ENCODE data around the gene SPTLC3.

The SPTLC3 gene

DNA sequence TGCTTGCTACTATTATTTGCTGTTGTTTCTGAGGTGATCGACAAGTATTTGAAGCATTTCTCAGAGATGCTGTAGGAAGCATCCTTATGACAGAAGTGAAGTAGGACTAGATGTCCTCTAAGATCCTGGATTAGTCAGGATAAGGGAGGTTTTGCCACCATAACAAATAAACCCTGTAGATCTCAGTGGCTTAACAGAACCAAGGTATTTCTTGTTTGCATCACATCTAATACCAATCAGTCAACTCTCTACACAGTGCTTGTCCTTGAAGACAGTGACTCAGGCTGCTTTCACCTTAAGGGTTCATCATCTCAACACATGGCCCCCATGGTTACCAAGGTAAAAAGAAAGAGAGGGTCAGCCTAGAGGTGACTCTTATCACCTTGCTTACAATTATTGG is 119.4 kb downstream of the SPTLC3 start:
- Histone ChIP-seq H3K9ac (ENCODE audit: low read depth, low read length) (no peak overlapping the region), H3K27me3 (ENCODE audit: control insufficient read depth, insufficient read depth, low read length) (no peaks in the 10 kb centered on the region), H3K36me3 (ENCODE audit: control insufficient read depth, insufficient read depth, low read length) (no peaks in the 10 kb centered on the region), H3K4me1 (ENCODE audit: control insufficient read depth, insufficient read depth, low read length) (no peaks in the 10 kb centered on the region), H3K4me3 (ENCODE audit: low read depth, low read length) (no peak overlapping the region), H3K9me3 (ENCODE audit: control insufficient read depth, insufficient read depth, low read length) (no peaks in the 10 kb centered on the region)

DNA sequence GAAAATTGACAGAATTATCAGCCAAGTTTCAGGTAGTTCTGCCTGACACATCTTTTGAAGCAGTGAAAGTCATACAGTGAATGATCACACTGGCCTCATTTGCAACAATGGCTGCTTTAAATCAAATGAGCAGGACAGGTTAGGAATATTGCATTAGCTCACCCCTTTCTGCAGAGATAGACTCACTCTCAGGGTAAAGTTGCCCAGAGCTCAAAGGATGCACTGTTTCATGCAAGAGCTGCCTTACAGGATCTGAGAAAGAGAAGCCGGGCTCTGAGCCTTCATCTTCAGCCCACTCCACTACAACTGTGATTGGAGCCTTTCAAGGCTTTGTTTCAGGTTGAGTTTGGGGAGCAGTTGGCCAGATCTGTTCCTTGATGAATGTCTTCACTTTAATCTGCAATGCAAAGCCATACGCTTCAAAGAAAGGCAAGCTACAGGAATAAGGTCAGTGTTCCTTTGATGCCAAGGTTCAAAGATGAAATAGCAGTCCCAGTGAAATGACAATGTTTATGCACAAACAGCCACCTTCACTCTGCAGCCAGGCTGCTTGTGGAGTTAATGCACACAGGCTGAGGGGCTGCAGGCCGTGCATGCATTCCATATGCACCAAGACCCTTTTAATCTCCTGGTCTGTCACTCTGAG is 121.4 kb downstream of the SPTLC3 start:
- no peaks in the 10 kb centered on the region for H3K36me3 ChIP-seq (ENCODE audit: control insufficient read depth, insufficient read depth, low read length)
- H3K4me1 ChIP-seq (ENCODE audit: control insufficient read depth, insufficient read depth, low read length) = no peaks in the 10 kb centered on the region
- H3K9me3 ChIP-seq (ENCODE audit: control insufficient read depth, insufficient read depth, low read length) = no peaks in the 10 kb centered on the region
- H3K4me3 ChIP-seq (ENCODE audit: low read depth, low read length) = no peak overlapping the region
- no peak overlapping the region for H3K9ac ChIP-seq (ENCODE audit: low read depth, low read length)
- H3K27me3 ChIP-seq (ENCODE audit: control insufficient read depth, insufficient read depth, low read length) = no peaks in the 10 kb centered on the region

DNA sequence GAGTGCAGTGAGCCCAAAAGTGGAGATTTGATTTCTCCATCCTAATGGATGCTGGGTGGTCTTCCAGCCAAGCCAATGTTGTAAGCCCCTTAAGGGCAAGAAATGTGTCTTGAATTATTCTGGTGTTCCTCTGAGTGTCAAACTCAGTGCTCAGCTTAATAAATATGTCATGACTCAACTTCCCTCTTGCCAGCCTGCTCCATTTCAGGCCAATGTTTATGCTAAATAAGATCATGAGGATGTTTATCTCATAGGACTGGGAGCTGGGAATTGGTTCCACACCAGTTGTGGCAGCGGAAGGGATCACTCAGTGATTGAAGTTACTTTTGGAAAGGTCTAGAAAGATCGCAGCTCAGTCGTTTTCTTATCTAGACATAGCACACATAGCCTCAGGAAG is 121.9 kb downstream of the SPTLC3 start:
- H3K4me1 ChIP-seq (ENCODE audit: control insufficient read depth, insufficient read depth, low read length) = no peaks in the 10 kb centered on the region
- no peak overlapping the region for H3K9ac ChIP-seq (ENCODE audit: low read depth, low read length)
- H3K4me3 ChIP-seq (ENCODE audit: low read depth, low read length) = no peak overlapping the region
- no peaks in the 10 kb centered on the region for H3K9me3 ChIP-seq (ENCODE audit: control insufficient read depth, insufficient read depth, low read length)
- H3K36me3 ChIP-seq (ENCODE audit: control insufficient read depth, insufficient read depth, low read length) = no peaks in the 10 kb centered on the region
- H3K27me3 ChIP-seq (ENCODE audit: control insufficient read depth, insufficient read depth, low read length) = no peaks in the 10 kb centered on the region

DNA sequence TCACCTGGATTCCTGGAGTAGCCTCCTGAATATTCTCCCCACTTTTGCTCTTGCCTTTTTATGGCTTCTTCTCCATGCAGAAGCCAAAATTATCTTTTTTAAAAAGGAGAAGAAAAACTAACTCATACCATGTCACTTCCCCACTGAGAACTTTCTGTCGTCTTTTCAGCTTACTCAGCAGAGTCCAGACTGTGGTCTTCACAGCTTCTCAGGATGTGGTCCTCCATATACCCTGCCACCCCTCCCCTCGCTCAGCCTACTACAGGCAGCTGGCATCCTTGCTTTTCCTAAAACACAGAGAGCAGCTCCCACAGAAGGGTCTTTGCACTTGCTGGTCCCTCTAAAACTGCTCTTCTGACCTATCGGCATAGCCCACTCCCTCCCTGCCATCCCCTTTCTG is 122.9 kb downstream of the SPTLC3 start:
- Histone ChIP-seq H3K4me1 (ENCODE audit: control insufficient read depth, insufficient read depth, low read length) (no peaks in the 10 kb centered on the region), H3K27me3 (ENCODE audit: control insufficient read depth, insufficient read depth, low read length) (no peaks in the 10 kb centered on the region), H3K9ac (ENCODE audit: low read depth, low read length) (no peak overlapping the region), H3K36me3 (ENCODE audit: control insufficient read depth, insufficient read depth, low read length) (no peaks in the 10 kb centered on the region), H3K4me3 (ENCODE audit: low read depth, low read length) (no peak overlapping the region), H3K9me3 (ENCODE audit: control insufficient read depth, insufficient read depth, low read length) (no peaks in the 10 kb centered on the region)

DNA sequence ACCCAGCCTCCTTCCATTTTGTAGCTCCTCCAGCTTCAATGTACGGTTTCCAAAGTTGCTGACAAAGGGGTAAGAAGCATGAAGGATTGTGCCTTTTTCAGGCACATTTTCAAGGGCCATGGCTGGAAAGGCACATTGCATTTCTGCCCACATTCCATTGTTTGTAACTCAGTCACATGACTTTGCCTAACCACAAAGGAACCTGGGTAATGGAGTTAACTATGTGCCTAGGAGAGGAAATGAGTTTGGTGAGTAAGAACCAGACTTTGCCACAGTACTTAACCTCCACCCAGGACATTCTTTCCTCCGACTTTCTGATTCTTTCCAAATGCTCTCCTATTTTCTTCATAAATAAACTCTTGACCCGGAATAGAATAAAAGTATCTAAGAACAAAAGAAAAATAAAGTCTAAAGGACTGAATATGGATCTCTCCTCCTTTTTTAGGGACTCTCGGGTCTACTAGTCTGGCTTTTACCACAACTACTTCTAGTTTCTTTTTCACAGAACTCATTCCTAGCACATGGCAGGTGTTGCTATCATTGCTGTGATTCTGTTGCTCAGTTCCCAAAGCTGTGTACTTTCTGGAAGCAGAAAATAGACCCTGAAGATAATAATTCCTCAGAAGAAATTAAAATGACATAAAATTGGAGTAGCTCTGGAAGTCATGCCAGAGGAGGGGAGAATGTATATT is 130.8 kb downstream of the SPTLC3 start:
- no peaks in the 10 kb centered on the region for H3K9me3 ChIP-seq (ENCODE audit: control insufficient read depth, insufficient read depth, low read length)
- H3K36me3 ChIP-seq (ENCODE audit: control insufficient read depth, insufficient read depth, low read length) = no peaks in the 10 kb centered on the region
- no peak overlapping the region for H3K4me3 ChIP-seq (ENCODE audit: low read depth, low read length)
- H3K27me3 ChIP-seq (ENCODE audit: control insufficient read depth, insufficient read depth, low read length) = no peaks in the 10 kb centered on the region
- H3K4me1 ChIP-seq (ENCODE audit: control insufficient read depth, insufficient read depth, low read length) = no peaks in the 10 kb centered on the region
- no peak overlapping the region for H3K9ac ChIP-seq (ENCODE audit: low read depth, low read length)

DNA sequence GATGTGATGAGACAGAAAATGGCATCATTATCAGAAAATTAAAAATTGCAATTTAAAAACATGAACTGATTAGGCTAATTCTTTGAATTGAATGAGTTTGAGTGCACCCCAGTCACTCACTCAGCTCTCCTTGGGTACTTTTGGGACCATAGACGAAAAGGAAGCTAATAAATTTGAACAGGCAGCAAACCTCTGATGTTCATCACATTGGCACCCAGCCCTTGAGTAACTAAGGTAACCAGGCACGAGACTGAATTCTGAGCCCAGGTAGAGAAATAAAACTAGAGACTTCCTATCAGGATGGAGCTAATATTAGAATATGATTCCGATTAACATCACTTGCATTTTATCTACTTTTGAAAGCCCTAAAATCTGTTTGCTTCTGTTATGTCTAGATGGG is 131.4 kb downstream of the SPTLC3 start:
- H3K4me3 ChIP-seq (ENCODE audit: low read depth, low read length) = no peak overlapping the region
- no peaks in the 10 kb centered on the region for H3K36me3 ChIP-seq (ENCODE audit: control insufficient read depth, insufficient read depth, low read length)
- no peak overlapping the region for H3K9ac ChIP-seq (ENCODE audit: low read depth, low read length)
- no peaks in the 10 kb centered on the region for H3K9me3 ChIP-seq (ENCODE audit: control insufficient read depth, insufficient read depth, low read length)
- H3K4me1 ChIP-seq (ENCODE audit: control insufficient read depth, insufficient read depth, low read length) = no peaks in the 10 kb centered on the region
- no peaks in the 10 kb centered on the region for H3K27me3 ChIP-seq (ENCODE audit: control insufficient read depth, insufficient read depth, low read length)

DNA sequence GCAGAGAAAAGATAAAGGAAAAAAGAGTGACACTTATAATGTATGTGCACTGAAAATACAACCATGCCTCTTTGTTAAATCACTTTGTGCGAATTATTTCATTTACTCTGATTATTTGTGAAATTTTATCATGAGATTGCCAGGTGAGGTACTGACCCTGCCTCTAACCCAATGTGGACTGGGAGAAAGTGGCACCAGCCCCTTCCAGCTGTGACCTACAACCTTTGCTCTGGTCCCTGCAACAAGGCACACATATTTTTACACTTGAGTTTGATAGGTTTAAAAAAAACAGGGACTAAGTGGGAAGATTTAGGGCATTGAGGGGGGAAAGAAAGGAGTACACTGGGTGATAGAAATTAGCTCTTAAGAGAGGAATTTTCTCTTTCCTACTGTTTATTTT is 132.0 kb downstream of the SPTLC3 start:
- Histone ChIP-seq H3K27me3 (ENCODE audit: control insufficient read depth, insufficient read depth, low read length) (no peaks in the 10 kb centered on the region), H3K36me3 (ENCODE audit: control insufficient read depth, insufficient read depth, low read length) (no peaks in the 10 kb centered on the region), H3K4me1 (ENCODE audit: control insufficient read depth, insufficient read depth, low read length) (no peaks in the 10 kb centered on the region), H3K4me3 (ENCODE audit: low read depth, low read length) (no peak overlapping the region), H3K9me3 (ENCODE audit: control insufficient read depth, insufficient read depth, low read length) (no peaks in the 10 kb centered on the region), H3K9ac (ENCODE audit: low read depth, low read length) (no peak overlapping the region)

DNA sequence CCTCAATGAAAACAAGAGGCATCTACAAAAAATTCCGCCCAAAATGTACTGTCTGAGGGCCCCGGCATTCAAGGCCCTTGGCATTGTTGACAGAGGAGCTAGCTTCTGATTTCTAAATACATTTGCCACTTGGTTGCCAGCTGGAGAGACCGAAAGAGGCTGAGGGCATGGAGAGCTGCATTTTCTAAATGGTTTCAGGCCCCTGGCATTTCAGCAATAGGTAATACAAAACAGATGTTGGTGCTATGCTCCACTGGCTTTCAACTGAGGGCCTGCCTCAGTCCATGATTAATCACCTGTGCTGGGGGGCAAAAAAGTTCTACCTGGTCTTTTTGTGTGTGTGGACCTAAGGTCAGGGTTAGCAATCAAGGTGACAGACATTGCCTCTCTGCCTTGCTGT is 132.8 kb downstream of the SPTLC3 start:
- H3K4me3 ChIP-seq (ENCODE audit: low read depth, low read length) = no peak overlapping the region

DNA sequence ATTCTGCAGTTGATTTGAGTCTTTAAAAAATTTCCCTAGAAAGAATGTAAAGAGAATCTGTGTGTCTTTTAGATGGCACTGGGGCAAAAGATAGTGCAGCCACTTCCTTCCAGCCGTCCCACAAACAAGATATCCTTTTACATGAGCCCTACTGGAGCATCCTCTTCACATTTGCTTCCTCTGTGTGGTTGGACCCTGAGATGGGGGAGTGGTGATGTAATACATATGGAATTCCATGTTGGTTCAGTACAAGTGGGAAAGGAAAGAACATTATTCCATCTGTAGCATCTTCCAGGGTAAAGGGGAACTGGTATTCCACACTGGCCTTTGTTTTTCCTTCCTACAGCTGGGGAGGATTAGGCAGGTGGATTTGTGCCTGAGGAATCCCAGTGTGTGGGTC is 133.4 kb downstream of the SPTLC3 start:
- Histone ChIP-seq H3K4me3 (ENCODE audit: low read depth, low read length) (no peak overlapping the region), H3K36me3 (ENCODE audit: control insufficient read depth, insufficient read depth, low read length) (no peaks in the 10 kb centered on the region), H3K27me3 (ENCODE audit: control insufficient read depth, insufficient read depth, low read length) (no peaks in the 10 kb centered on the region), H3K4me1 (ENCODE audit: control insufficient read depth, insufficient read depth, low read length) (no peaks in the 10 kb centered on the region), H3K9ac (ENCODE audit: low read depth, low read length) (no peak overlapping the region), H3K9me3 (ENCODE audit: control insufficient read depth, insufficient read depth, low read length) (no peaks in the 10 kb centered on the region)

More for the DNA sequence above, 132.8 kb downstream of the SPTLC3 start:
- Histone ChIP-seq H3K9ac (ENCODE audit: low read depth, low read length) (no peak overlapping the region), H3K4me1 (ENCODE audit: control insufficient read depth, insufficient read depth, low read length) (no peaks in the 10 kb centered on the region), H3K27me3 (ENCODE audit: control insufficient read depth, insufficient read depth, low read length) (no peaks in the 10 kb centered on the region), H3K36me3 (ENCODE audit: control insufficient read depth, insufficient read depth, low read length) (no peaks in the 10 kb centered on the region), H3K9me3 (ENCODE audit: control insufficient read depth, insufficient read depth, low read length) (no peaks in the 10 kb centered on the region)

DNA sequence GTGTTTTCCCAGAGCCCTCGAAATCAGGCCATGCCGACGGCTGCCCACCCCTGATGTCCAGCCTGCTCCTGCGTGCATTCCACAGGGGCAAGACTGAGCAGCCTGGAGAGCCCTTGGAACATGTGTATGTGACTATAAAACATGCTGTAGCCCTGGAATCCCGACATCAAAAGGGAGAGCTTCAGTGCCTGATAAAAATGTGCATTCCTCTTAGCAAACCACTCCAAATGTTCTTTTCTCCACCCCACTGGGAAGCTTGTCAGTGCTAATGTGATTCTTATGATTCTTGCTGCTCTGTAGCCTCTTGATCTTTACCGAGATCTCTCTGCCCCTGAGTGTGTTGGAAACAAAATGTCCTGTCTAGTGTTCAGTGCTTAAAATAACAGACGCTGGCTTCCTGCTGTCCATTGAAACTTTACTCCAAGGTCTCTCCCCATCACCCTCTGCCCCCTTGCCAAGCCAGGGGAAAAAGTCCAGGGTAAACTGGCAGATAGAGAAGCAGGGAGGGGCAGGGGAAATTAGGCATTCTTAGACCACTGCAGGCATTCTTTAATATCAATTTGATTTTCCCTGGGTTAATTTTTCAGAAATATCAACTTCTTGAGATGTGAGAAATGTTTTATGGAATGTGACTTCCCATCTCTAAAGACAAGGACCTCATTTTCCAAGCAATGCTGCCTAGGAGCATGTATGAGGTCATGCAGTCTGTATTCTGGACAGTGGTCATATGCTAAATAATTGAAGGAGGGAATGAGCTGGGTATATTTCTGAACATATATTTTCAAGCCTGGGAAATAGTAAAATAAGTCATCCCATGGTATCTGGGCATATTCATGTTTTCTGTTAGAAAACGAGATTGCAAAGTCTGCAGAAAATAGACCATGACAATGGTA is 138.5 kb downstream of the SPTLC3 start:
- Histone ChIP-seq H3K9ac (ENCODE audit: low read depth, low read length) (no peak overlapping the region), H3K36me3 (ENCODE audit: control insufficient read depth, insufficient read depth, low read length) (no peaks in the 10 kb centered on the region), H3K9me3 (ENCODE audit: control insufficient read depth, insufficient read depth, low read length) (no peaks in the 10 kb centered on the region), H3K27me3 (ENCODE audit: control insufficient read depth, insufficient read depth, low read length) (no peaks in the 10 kb centered on the region), H3K4me1 (ENCODE audit: control insufficient read depth, insufficient read depth, low read length) (no peaks in the 10 kb centered on the region), H3K4me3 (ENCODE audit: low read depth, low read length) (no peak overlapping the region)

DNA sequence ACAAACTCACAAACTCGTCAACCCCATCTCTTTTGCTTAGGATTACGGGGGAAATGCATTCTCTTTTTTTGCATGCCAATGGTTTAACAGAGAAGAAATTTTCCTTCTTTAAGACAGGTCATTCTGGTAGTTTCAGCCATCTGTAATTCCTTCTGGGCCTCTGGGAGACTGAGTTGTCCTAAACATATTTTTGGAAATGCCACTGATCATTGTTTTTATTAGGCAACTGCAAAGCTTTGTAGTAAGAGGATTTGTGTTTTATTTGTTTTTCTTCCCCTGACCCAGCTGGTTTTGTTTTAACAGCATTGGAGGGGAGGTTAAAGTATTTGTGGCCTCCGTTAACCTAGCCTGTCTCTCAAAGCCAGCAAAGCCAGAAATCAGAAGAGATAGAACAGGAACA is 139.2 kb downstream of the SPTLC3 start:
- no peak overlapping the region for H3K9ac ChIP-seq (ENCODE audit: low read depth, low read length)
- H3K27me3 ChIP-seq (ENCODE audit: control insufficient read depth, insufficient read depth, low read length) = no peaks in the 10 kb centered on the region
- no peak overlapping the region for H3K4me3 ChIP-seq (ENCODE audit: low read depth, low read length)
- H3K9me3 ChIP-seq (ENCODE audit: control insufficient read depth, insufficient read depth, low read length) = no peaks in the 10 kb centered on the region
- no peaks in the 10 kb centered on the region for H3K36me3 ChIP-seq (ENCODE audit: control insufficient read depth, insufficient read depth, low read length)
- H3K4me1 ChIP-seq (ENCODE audit: control insufficient read depth, insufficient read depth, low read length) = no peaks in the 10 kb centered on the region

DNA sequence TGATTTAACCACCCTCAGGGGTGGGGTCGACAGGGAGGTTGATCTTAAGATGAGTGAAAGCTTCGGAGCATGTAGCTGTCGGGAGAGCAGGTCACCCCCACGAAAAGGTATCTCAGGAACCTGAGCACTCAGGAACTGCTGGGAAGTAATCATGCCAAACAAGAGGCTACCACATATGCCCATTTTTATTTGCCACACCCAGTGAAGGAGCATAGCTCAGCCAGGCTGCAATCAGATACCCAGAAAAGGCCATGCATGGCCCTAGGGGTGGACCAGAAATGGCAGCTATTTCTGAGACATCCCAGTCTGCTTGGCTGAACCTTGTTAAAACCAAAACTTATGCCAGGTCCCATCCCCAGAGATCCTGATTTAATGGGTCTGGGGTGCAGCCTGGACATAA is 139.6 kb downstream of the SPTLC3 start:
- H3K9me3 ChIP-seq (ENCODE audit: control insufficient read depth, insufficient read depth, low read length) = no peaks in the 10 kb centered on the region
- H3K36me3 ChIP-seq (ENCODE audit: control insufficient read depth, insufficient read depth, low read length) = no peaks in the 10 kb centered on the region
- H3K4me1 ChIP-seq (ENCODE audit: control insufficient read depth, insufficient read depth, low read length) = no peaks in the 10 kb centered on the region
- no peak overlapping the region for H3K4me3 ChIP-seq (ENCODE audit: low read depth, low read length)
- no peak overlapping the region for H3K9ac ChIP-seq (ENCODE audit: low read depth, low read length)
- no peaks in the 10 kb centered on the region for H3K27me3 ChIP-seq (ENCODE audit: control insufficient read depth, insufficient read depth, low read length)
